ENCODE measurements around the gene PTPN14. TPM values are rescaled to one million over a fixed set of nuclear protein-coding genes. Genes with fewer than 3 reads are reported as not detected.
"Not testable (repeated sequence)": the region's sequence is repeated elsewhere in the genome, so short reads cannot be mapped to it uniquely, and the experiment has no call there.

The PTPN14 gene
- total RNA-seq, 2 donors from 2014 or later = 0.05 to 0.14 TPM

GRCh38 chr1:214516434-214517326 is 34.7 kb downstream of the PTPN14 start:
- H3K27me3 Mint-ChIP-seq = peaks cover 10 to 28% of the 10 kb centered on the region in 2 donors
- no peak overlapping the region for H3K27ac Mint-ChIP-seq
- DNase-seq (ENCODE audit: low spot score) (no peak), ATAC-seq (no peak)
- H3K36me3 Mint-ChIP-seq = no peaks in the 10 kb centered on the region
- no peaks in the 10 kb centered on the region for H3K4me1 Mint-ChIP-seq (ENCODE audit: low read depth in 2 of 2)
- no peaks in the 10 kb centered on the region for H3K9me3 Mint-ChIP-seq
- H3K4me3 Mint-ChIP-seq = no peak overlapping the region

- Mint-ChIP-seq H3K27ac (no peak overlapping the region), H3K4me3 (no peak overlapping the region), H3K27me3 (peaks cover 13 to 29% of the 10 kb centered on the region in 2 donors), H3K4me1 (ENCODE audit: low read depth in 2 of 2) (no peaks in the 10 kb centered on the region), H3K9me3 (no peaks in the 10 kb centered on the region), H3K36me3 (no peaks in the 10 kb centered on the region)
- ATAC-seq (no peak), DNase-seq (ENCODE audit: low spot score) (no peak)
Observed at GRCh38 chr1:214515544-214516433, 35.6 kb downstream of the PTPN14 start.

GRCh38 chr1:214514819-214515383 is 36.5 kb downstream of the PTPN14 start:
- Mint-ChIP-seq H3K4me3 (no peak overlapping the region), H3K27me3 (peaks cover 13 to 38% of the 10 kb centered on the region in 2 donors), H3K9me3 (no peaks in the 10 kb centered on the region), H3K4me1 (ENCODE audit: low read depth in 2 of 2) (no peaks in the 10 kb centered on the region), H3K27ac (no peak overlapping the region), H3K36me3 (no peaks in the 10 kb centered on the region)
- ATAC-seq (no peak), DNase-seq (ENCODE audit: low spot score) (no peak)

- Mint-ChIP-seq H3K4me1 (ENCODE audit: low read depth in 2 of 2) (no peaks in the 10 kb centered on the region), H3K27me3 (peaks cover 13 to 39% of the 10 kb centered on the region in 2 donors), H3K9me3 (no peaks in the 10 kb centered on the region), H3K4me3 (no peak overlapping the region), H3K36me3 (no peaks in the 10 kb centered on the region), H3K27ac (no peak overlapping the region)
- no peak for DNase-seq (ENCODE audit: low spot score)
- no peak for ATAC-seq
Observed at GRCh38 chr1:214514032-214514818, 37.2 kb downstream of the PTPN14 start.

- Mint-ChIP-seq H3K27me3 (peaks cover 15 to 42% of the 10 kb centered on the region in 2 donors), H3K27ac (no peak overlapping the region), H3K4me3 (no peak overlapping the region), H3K4me1 (ENCODE audit: low read depth in 2 of 2) (no peaks in the 10 kb centered on the region), H3K9me3 (no peaks in the 10 kb centered on the region), H3K36me3 (no peaks in the 10 kb centered on the region)
- DNase-seq (ENCODE audit: low spot score) = no peak
- ATAC-seq = no peak
Observed at GRCh38 chr1:214513394-214513793, 38.0 kb downstream of the PTPN14 start.

GRCh38 chr1:214511639-214511998 is 39.8 kb downstream of the PTPN14 start:
- H3K27me3 Mint-ChIP-seq = peaks cover 12 to 39% of the 10 kb centered on the region in 2 donors
- H3K4me1 Mint-ChIP-seq (ENCODE audit: low read depth in 2 of 2) = no peaks in the 10 kb centered on the region
- H3K27ac Mint-ChIP-seq = no peak overlapping the region
- no peak overlapping the region for H3K4me3 Mint-ChIP-seq
- H3K36me3 Mint-ChIP-seq = no peaks in the 10 kb centered on the region
- DNase-seq (ENCODE audit: low spot score) (no peak), ATAC-seq (no peak)
- no peaks in the 10 kb centered on the region for H3K9me3 Mint-ChIP-seq

GRCh38 chr1:214510914-214511638 is 40.3 kb downstream of the PTPN14 start:
- ATAC-seq = no peak
- H3K4me3 Mint-ChIP-seq = no peak overlapping the region
- H3K27ac Mint-ChIP-seq = no peak overlapping the region
- H3K4me1 Mint-ChIP-seq (ENCODE audit: low read depth in 2 of 2) = no peaks in the 10 kb centered on the region
- no peaks in the 10 kb centered on the region for H3K36me3 Mint-ChIP-seq
- DNase-seq (ENCODE audit: low spot score) = no peak
- H3K9me3 Mint-ChIP-seq = no peaks in the 10 kb centered on the region
- H3K27me3 Mint-ChIP-seq = peaks cover 12 to 39% of the 10 kb centered on the region in 2 donors

GRCh38 chr1:214510477-214510876 is 40.9 kb downstream of the PTPN14 start:
- ATAC-seq (no peak), DNase-seq (ENCODE audit: low spot score) (no peak)
- Mint-ChIP-seq H3K36me3 (no peaks in the 10 kb centered on the region), H3K27ac (no peak overlapping the region), H3K4me1 (ENCODE audit: low read depth in 2 of 2) (no peaks in the 10 kb centered on the region), H3K27me3 (peaks cover 14 to 44% of the 10 kb centered on the region in 2 donors), H3K9me3 (no peaks in the 10 kb centered on the region), H3K4me3 (no peak overlapping the region)

GRCh38 chr1:214509622-214510021 is 41.8 kb downstream of the PTPN14 start:
- peaks cover 18 to 46% of the 10 kb centered on the region in 2 donors for H3K27me3 Mint-ChIP-seq
- H3K27ac Mint-ChIP-seq; H3K36me3 Mint-ChIP-seq; H3K4me3 Mint-ChIP-seq; DNase-seq (ENCODE audit: low spot score); H3K9me3 Mint-ChIP-seq; H3K4me1 Mint-ChIP-seq (ENCODE audit: low read depth in 2 of 2); ATAC-seq: not testable (repeated sequence)

GRCh38 chr1:214506972-214507431 is 44.4 kb downstream of the PTPN14 start:
- peaks cover 22 to 38% of the 10 kb centered on the region in 2 donors for H3K27me3 Mint-ChIP-seq
- H3K4me3 Mint-ChIP-seq = no peak overlapping the region
- no peaks in the 10 kb centered on the region for H3K4me1 Mint-ChIP-seq (ENCODE audit: low read depth in 2 of 2)
- no peak overlapping the region for H3K27ac Mint-ChIP-seq
- H3K9me3 Mint-ChIP-seq = no peaks in the 10 kb centered on the region
- DNase-seq (ENCODE audit: low spot score) = no peak
- H3K36me3 Mint-ChIP-seq = no peaks in the 10 kb centered on the region
- no peak for ATAC-seq

GRCh38 chr1:214505134-214505533 is 46.3 kb downstream of the PTPN14 start:
- no peak for DNase-seq (ENCODE audit: low spot score)
- Mint-ChIP-seq H3K27me3 (peaks cover 25 to 38% of the 10 kb centered on the region in 2 donors), H3K27ac (no peak overlapping the region), H3K4me3 (no peak overlapping the region), H3K36me3 (no peaks in the 10 kb centered on the region), H3K9me3 (no peaks in the 10 kb centered on the region), H3K4me1 (ENCODE audit: low read depth in 2 of 2) (no peaks in the 10 kb centered on the region)
- no peak for ATAC-seq

- Mint-ChIP-seq H3K27ac (no peak overlapping the region), H3K4me1 (ENCODE audit: low read depth in 2 of 2) (no peaks in the 10 kb centered on the region), H3K9me3 (no peaks in the 10 kb centered on the region), H3K36me3 (no peaks in the 10 kb centered on the region), H3K4me3 (no peak overlapping the region), H3K27me3 (peaks cover 25 to 35% of the 10 kb centered on the region in 2 donors)
- ATAC-seq (no peak), DNase-seq (ENCODE audit: low spot score) (no peak)
Observed at GRCh38 chr1:214504330-214504729, 47.1 kb downstream of the PTPN14 start.

Data from natural killer cell treated with Interleukin-12 subunit alpha and Interleukin-12 subunit beta and Interleukin-15 and Interleukin-18, amount 100 ng/mL, for 72 hours (primary cell).